Femur (tissue), 1 donor: ENCODE data around the gene GIT1.
A peak's percentile ranks its signal among the peaks of the same experiment; 100 is the strongest.

Experiments
- DNase-seq: peaks from one replicate; pipeline ENCODE4 v3.0.0-alpha.2; 2017

The GIT1 gene

DNA sequence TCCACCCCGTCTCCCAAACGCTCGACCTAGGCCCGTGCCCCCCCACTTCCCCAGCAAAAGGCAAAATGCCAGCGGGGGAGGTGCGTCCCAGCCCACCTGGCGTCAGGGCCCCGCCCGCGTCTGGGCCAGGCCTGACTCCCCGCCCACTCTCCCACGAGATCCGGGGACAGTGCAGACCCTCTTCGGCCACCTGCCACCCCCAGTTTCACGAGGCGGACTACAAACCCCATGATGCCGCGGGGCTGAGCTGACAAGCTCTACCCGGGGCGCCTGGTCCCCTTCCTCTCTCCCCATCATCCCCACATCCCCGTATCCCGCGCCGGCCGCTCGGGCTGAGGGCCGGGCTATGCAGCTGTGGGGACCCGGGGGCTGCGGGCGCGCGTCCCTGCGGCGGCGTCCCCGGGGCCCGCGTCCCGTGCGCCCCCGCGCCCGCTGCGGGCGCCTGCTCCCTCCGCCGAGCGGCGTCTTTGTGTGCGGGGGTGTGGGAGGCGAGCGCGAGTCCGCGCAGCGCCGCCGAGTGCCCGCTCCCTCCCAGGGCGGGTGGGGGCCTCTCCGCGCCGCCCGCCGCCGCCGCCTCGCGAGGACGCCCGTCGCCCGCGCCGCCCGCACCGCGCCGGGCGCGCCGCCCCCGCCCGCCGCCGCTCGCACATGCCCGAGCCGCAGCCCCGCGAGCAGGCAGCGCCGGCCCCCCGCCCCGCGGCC is 3.6 kb upstream of the GIT1 start, which contains the start of gene ANKRD13B:
Gene ANKRD13B (plus strand): TSS at position 283 of the 702 bp plus-strand sequence. CDS start 490 bp downstream, outside the sequence.
- peak; percentile 73 for DNase-seq

DNA sequence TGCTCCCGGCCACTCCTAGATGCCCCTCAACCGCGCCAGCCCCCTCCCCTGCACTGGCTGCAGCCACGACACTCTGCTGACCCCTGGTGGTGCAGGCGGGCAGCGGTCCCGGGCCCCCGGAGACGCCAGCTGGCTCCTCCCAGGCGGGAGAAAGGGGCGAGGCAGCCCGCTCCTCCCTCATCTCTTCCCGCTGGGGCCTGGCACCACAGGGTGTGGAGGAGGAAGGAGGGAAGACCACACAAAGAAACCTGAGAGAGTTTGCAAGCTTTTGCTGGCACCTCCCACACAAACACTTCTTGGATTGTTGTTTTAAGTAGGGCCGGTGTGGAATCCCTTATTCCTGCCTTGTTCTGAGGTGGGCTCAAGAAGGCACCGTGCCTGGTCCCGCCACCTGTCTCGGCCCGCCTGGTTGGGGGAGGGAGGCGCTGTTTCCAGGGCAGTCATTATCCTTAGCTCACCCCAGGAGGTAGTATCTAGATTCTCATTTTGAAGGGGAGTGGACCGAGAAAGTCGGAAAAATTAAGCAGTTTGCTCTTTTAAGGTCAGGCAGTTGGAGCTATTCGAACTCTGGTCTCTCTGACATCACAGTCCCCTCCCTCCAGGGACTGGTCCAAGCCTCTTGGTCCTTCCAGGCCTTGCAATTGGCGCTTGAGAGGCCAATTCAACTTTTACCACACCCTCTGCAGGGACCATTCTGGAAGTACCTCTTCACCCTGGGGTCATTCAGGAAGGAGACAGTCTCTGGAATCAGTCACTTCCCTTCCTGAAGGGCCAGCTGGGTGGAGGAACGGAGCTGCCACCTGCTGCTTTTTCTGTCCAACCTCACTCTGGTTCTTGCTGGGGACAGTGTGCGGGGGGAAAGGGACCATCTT is 2.5 kb upstream of the GIT1 start:
- peak; percentile 95 for DNase-seq

DNA sequence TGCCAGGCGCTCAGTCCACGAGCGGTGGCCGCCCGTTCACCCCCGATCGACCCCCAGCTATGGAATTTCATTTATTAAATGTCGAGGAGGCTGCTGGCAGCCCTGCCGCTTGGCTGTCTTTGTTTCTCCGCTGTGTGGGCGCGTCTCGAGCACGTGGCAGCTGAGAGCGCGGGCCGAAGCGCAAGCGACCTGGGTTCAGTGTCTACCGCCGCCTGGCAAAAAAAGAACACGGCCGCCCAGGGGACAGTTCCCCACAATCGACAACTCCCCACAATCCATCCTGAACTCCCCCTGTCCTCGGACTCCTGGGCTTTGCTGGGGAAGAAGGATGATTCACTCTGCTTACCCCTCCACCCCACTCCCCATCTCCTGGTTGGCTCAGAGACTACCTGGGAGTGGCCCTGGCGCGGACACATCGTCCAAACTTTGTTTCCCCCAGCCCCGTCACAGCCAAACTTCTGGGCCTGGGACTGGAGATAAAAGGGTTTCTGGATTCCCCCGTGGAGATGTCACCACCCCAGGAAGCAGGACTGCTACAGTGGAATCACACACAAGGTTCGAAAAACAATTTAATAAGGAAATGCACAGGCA is 1.8 kb upstream of the GIT1 start:
- no peak for DNase-seq

DNA sequence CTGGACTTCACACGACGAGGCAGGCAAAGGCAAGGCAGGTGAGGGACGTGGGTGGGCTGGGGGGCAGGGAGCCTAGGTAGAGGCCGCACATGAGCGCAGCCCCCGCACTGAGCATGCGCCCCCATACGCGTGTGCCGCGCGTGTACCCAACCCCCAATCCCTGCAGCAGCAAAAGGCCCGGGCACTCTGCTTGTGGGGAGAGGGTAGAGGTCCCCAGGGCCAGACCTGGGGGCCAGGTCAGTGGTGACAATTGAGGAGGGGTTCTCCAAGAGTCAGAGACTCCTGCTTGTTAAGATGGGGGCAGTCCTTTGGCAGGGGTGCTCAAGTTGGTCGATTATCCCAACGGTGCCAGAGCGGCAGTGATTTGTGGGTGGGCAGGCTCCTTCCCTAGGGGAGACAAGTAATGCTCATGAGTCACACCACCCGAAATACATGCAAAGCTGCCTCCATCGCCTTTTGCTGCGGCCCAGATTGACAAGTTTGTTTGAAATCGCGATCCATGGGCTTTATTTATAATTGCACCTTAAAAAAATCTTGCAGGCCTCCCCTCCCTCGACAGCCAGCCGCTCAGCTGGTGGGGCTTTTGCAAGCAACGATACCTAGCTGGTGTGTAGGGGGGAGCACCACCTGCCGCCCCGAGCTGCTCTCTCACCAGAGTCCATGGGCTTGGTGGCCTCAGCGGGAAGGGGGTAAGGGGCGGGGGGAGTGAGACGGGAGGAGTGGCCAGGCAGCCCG is 1.1 kb upstream of the GIT1 start:
- peak; percentile 78 for DNase-seq

DNA sequence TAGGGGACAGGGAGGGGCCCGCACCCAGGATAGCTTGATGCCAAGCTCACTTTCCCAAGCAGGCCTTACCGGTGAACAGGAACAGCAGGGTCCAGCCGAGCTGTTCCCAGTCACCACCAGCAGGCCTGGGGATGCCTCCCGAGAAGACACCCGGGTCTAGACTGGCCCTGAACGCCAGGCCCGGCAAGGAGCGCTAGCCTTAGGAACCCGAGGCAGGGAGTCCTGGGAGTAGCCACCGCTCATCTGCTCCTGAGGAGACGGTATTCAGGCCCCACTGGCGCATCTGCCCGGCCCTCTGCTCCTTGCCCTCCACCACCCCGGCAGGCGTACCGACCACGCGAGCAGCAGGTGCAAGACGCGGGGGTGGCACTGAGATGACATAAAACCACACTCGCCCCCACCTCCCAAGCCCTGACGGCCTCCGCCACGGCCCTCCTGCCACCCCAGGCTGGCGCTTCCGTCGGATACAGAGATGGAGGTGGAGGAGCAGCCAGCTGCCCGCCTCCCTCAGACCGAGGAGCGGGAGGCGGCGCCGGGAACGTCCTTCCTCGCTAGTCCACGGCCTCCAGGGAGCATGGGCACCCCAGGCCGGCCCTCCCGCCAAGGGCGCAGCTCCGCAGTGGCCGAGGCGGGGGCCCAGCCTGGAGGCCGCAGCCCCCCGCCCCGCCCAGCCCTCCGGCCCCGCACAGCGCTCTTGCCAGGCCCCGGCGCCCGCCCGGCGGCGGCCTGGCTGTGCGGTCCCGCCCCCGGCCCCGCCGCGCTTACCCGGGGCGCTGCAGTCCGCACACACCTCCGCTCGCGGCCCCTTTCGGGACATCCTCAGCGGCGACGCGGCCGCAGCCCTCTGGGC is 661 bp downstream of the GIT1 start:
- DNase-seq = peak; percentile 48

DNA sequence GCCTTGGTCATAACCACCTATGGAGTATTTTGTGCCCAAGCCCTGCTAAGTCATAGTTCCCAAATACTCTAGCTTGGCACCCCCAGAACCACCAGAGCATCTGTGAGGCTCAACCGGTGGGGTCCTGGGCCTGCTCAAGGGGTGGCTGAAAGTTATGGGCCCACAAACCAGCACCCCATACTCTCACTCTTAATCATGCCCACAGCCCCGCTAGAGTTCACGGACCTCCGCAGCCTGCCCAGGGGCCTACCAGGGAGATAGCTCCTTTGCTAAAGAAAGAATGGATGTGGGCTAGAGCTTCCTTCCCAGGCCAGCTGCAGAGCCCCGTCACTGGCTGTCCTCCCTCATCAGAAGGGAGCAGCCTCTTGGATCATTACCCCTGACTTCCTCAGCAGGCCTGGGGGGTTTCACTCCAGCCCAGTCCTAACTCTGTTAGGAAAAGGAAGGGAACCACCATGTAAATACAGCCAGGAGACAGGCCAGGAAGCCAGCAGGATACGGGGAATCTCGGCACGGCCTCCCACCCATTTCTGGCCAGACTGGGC is 1.4 kb downstream of the GIT1 start:
- peak; percentile 30 for DNase-seq

DNA sequence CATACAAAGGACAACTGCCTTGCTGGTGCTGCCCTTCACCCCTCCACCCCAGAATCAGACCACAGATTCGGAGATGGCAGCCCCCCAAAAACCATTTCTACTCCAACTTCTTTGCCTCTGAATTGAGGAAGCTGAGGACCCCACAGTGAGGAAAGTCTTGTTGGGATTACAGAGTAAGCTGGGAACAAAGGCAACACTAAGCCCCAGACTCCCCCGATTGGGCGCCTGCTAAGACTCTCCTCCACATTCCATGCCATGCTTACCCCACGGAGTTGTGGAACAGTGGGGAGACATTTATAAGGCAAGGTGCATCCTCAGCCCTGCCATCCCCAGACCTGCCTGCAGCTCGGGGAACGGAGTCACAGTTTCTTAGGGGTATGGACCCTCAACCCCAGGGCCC is 1.9 kb downstream of the GIT1 start:
- DNase-seq = no peak

DNA sequence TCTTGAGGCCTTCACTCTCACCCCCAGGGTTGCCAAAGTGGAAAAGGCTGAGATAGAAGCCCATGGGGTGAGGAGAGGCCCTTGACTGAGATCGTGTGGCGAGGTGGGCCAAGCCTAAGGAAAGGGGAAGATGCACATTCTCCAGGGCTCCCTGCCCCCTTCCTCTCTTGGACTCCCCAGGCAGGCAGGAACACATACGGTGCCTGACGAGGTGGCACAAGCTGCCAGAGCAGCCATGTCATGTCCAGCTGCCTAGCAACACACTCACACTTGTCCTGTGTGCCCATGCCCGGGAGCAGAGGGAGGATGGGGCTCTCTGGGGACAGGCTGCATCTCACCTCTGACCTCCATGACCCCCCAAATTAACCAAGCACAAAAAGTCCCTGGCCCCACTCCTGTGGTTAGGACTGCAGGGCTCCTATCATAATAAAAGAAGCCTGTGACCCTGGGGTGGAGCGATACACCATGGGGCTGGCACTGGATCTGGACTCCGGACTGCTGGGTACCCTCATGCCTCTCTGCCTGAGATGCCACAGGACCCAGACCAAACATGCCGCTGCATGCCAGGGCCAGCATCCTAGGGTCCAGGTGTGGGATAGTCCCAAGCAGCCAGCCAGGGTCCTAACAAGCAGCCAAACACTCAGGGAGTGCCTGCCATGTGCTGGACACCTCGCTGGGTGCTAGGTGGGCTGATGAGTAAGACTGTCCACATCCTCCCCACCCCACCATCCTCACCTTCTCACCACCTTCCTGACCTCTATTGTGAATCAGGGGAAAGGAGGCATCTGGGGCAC is 2.6 kb downstream of the GIT1 start:
- DNase-seq = peak; percentile 16

DNA sequence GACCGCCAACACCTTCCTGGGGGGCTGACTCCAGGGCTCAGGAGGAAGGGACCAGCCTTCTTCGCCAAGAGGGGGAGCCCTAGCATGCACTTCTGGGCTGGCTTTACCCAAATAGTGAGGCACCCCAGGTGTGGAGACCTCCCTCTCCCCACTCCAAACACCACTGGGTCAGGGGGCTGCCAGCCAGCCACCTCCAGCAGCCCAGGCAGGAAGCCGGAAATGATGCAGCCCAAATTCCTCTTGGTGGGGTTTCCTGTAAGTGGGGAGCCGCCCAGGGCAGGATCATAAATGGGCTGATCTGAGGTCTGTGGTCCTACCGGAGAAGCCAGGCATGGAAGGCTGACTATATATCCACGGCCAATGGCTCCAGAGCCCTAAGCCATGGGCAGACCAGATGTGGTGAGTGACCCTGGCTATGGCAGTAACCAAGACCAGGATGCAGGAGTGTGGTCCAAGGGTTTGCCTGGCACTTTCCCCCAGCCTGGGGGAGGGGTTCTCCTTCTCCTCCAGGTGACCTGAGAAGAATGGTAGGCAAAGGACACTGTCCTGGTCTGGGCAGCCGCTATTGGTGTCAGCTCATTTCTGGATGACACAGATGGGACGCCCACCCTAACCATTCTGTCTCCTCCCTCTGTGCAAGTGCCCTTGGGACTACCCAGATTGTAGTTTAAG is 4.2 kb downstream of the GIT1 start:
- peak; percentile 55 for DNase-seq

DNA sequence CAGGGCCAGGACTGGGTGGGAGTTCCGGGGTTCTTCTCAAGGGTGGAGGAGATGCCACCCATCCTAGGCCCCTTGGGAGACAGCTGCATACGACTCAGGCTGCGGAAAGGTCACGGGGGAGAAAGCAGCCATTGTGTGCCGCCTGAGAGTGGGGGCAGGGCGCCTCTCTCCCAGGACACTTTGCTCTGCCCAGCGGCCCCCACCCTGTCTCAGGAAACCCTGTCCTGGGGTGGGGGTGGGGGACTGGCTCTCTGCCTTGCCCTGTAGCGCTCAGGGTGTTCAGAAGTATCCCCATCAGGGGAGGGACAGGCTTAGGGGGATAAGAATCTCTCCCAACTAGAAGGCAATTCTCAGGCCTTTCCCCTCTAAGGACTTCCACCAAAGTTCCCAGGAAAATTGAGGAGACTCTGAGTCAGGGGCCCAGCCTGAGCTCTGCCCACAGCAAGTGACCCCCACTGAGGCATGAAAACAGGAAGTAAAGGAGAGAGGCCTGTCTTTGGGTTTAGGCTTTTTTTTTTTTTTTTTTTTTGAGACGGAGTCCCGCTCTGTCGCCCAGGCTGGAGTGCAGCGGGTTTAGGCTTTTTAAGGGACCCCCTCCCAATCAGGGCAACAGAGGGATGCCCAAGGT is 4.9 kb downstream of the GIT1 start:
- peak; percentile 25 for DNase-seq

DNA sequence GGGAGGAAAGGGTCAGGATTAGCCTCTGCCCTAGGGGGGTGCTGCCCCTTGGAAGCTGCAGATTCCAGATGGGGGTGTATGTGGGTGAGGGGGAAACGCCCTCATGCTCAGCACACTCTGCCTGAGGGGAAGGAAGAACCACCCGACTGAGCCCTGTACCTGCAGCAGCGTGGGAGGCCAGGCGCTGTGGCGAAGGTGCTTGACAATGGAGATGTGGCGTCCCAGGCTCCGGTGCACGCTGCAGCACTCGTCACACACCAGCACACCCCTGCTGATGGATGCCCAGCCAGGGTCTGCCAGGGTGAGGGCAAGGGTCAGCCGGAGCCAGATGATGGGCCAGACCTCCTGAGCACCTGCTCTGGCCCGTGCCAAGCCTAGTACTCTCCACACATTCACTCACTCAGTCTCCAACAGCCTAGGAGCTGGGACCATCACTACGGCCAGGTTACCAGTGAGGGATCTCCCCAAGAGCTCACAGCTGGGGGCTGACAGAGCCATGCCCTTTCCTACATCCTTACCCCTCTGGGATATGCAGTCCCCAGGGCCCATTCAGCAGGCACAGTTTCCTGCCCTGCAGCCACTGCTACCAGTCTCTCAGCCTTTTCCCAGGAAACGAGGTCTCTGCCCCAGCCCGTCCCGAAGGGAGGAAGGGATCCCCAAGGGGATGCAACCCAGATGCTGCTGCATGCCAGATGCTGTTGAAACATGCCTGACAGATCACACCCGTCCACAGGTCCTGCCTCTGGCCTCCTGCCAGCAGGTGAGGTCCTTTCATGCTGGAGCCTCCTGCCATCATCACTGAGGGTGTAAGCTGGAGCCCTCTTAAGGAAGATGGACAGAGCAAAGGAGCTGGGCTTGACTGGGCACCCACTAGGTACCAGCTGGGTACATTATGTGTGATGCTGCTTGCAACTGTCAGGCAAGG is 5.9 kb downstream of the GIT1 start:
- peak; percentile 22 for DNase-seq

DNA sequence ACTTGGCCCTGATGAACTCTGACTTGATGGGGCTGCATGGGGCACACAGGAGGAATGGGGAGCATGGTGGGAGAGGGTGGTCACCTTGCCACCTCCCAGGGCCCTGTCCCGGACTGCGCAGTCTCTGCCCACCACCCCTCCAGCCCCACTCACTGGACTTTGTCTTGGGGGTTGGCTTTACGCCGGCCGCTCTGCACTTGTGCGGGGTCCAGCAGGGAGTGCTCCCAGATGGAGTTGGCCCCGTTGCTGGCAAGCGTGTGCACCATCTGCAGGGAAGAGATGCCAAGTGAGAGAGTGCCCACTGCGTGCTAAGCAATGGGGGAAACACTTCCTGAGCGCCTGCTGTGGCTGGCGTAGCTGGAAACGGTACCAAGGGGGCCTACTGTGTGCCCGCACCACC is 6.7 kb downstream of the GIT1 start:
- DNase-seq = peak; percentile 36

DNA sequence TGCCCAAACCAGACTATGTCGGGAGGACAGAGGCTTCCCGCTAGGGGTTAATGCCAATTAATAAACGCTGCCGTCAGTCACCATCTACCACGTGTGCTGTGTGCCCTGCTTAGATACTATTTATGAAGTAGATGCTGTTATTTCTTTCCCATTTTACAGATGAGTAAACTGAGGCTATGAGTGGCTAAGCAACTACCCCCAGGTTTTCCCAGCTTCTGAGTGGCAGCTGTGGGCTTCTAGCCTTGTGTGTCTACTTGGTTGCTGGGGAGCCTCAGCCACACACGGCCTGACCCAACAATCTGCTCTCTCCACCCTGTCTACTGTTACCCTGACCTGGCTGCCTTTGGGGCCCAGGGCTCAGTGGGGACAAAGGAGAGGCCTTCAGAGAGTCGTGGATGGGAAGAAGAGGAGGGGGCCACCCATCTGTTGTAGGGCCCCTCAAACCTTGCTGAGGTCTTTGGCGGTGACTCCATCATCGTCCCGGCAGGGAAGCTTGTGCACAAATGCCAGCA is 7.1 kb downstream of the GIT1 start:
- DNase-seq = no peak

DNA sequence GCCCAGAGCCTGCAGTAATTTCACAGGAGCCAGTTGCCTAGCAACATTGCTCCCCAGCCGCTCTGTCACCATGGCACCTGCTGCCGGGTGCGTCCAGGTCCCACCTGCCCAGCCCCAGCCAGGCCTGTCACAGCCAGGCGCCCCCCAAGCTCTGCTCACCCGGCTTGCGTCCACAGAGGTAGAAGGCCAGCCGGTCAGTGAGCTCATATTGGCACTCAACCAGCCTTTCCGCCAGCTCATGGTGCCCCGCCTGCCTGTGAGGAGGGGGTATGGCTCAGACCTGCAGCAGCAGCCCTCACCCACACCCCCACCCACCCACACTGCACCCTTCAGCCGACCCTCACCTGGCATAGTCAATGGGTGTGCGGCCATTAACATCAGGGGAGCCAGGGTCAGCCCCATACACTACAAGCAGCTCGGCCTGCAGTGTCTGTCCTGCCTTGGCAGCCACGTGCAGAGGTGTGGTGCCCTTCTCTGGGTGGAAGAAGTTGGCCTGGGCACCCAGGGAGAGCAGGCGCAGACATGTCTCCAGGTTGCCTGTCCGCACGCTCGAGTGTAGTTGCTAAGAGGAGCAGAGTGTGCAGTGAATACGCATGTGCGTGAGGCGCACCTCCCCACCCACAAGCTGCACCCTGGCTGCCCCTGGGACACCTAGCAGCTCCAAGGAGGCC is 7.7 kb downstream of the GIT1 start:
- peak; percentile 26 for DNase-seq

DNA sequence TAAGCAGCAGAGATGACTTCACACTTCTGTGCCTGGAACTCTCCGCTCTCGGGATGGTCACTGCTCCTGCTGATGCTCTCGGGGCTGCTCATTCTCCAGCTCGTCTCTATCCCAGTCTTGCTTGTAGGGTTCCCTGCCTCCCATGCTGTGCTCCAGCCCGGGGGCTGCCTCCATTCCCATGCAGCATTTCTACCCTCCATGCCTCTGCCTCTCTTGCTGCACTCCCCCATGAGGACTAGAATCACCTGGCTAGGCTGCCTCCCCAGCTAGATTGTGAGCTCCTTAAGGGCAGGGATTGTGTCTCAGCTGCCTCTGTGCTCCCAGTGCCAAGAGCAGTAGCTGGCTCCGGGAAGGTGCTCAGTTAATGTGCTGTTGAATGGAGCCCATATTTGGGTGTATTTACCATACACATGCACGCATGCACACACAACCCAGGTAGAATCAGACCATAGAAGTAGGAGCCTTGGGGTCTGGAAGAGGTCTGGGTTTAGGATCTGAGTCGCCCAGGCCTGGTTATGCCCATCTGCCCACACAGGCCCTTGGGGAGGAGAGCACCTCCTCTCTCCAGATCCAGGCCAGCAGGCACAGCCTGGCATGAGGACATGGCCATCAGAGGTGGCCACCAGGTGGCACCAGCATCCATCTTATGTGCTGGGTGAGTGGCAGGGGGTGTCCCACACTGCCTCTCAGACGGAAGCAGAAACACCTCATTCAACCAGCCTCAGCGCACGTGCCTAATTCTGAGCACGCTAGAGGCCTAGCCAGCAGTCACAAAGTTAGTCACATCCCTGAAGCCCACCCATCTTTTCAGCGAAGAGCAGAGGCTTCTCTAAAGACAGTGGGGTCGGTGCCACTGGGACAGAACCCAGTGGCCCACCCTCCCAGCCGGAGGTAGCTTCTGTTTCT is 9.3 kb downstream of the GIT1 start:
- DNase-seq = peak; percentile 87

DNA sequence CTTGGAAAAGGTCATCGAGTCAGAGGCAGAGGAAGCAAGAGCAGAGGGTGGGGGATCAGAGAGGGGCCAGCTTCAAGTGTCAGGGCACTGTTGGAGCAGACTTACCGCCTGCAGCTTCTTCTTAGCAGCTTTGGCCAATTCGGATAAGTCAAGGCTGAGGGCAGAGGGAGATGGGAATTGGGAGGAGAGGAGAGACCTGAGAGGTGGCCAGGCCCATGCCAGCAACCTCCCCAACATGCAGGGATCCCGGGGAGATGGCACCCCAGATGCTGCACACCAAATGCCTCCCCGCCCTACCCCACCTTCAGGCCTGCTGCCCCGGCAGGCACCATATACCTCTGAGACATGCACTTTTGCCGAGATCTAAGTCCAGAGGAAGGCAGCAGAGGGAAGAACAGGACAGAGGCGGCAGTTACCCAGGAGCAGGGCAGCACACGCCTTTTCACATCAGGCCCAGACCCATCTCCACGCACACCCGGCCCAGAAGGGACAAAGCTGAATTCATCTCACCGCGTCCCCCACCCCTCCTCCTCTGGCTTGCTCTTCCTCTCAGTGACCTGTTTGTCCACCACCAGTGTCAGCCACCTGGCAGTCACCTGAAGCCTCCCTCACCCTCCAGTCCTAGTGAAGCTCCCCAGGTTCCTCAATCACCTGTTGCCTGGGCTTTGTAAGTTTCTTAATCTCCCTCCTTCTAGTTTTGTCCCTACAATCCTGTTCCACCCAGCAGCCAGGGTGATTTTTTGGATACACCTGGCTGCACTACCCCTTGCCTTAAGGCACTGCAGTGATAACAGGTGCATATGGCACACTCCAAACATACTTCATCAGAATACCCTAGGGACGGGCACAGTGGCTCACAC is 10.6 kb downstream of the GIT1 start:
- DNase-seq = no peak
